H1 (cell line): ENCODE results near the gene ADH1B. TPM values are rescaled to one million over a fixed set of nuclear protein-coding genes. Genes with fewer than 3 reads are reported as not detected.

ENCODE experiments used
- NANOG ChIP-seq: IDR thresholded peaks from 2 replicates; pipeline ENCODE4 v1.6.1; 2011; ENCODE audit warnings: low read length, low read depth, mild to moderate bottlenecking, inconsistent platforms; ENCODE audit not compliant: insufficient read depth, poor library complexity, severe bottlenecking
- POLR2A ChIP-seq, 2 experiments: IDR thresholded peaks; 1 replicate in 1 of 2; 2 replicates in 1 of 2; pipeline ENCODE4 v1.6.1; 2011; ENCODE audit warnings: low read depth in 2 of 2, low read length in 2 of 2, mild to moderate bottlenecking in 2 of 2; ENCODE audit errors: control extremely low read depth in 1 of 2
- SAP30 ChIP-seq: fragments of 300-600 bp; sonication (generic); IDR thresholded peaks from 2 replicates; pipeline ENCODE4 v1.7.1; 2012; ENCODE audit warnings: low read length, moderate library complexity, mild to moderate bottlenecking, inconsistent platforms; ENCODE audit not compliant: insufficient read depth, insufficient replicate concordance
- ZNF274 ChIP-seq: IDR thresholded peaks from 2 replicates; pipeline ENCODE4 v1.7.0; 2012; ENCODE audit warnings: low read length, borderline replicate concordance; ENCODE audit errors: extremely low read depth
- polyA plus RNA-seq, 7 experiments: library from polyadenylated mRNA; depleted of rRNA in 3 of 7; stranded (reverse) in 5 of 7; unstranded in 2 of 7; fragments of >200 nt in 5 of 7; fragments of 200-250 nt in 2 of 7; gene quantifications; 1 replicate in 5 of 7; 2 replicates in 1 of 7; 4 replicates in 1 of 7; pipeline versions ENCODE4 v1.2.1 to v1.2.3, GENCODE V29; 2011 to 2013; ENCODE audit warnings: missing spikeins in 2 of 7, mixed read lengths in 2 of 7
- total RNA-seq: library from RNA; stranded (reverse); fragmentation: NEBNext Ultra II Directional; extraction: Animal tissue kit (Norgen Biotek cat#: 25700); gene quantifications from 2 replicates; pipeline ENCODE4 v1.2.1, GENCODE V29; 2021

ADH1B gene
- total and polyA plus RNA-seq, 2 of the 8 experiments (the other 6 are each of a cell fraction or from before 2014, with no cell fraction given): not detected

- TF ChIP-seq ZNF274: no peak
- no peak for TF ChIP-seq NANOG
- TF ChIP-seq POLR2A (IDR thresholded peaks at IDR 0.05; ENCODE audit: control extremely low read depth in 1 of 2, low read depth in 2 of 2, low read length in 2 of 2): no peak
- TF ChIP-seq SAP30: no peak
Observed at GRCh38 chr4:99293357-99293756, 27.8 kb downstream of the ADH1B start (continued).
